H1 (cell line): ENCODE measurements around the gene SAP30. TPM values are rescaled to one million over a fixed set of nuclear protein-coding genes. Genes with fewer than 3 reads are reported as not detected.

Experiments
- ATF2 ChIP-seq: IDR thresholded peaks from 2 replicates; pipeline ENCODE4 v1.6.1; 2012; ENCODE audit warnings: low read length, inconsistent platforms
- CBX5 ChIP-seq: fragments of 300-800, 300-1000 bp; sonication (generic); IDR thresholded peaks from 2 replicates; pipeline ENCODE4 v1.7.1; 2016; ENCODE audit warnings: antibody characterized with exemption, low read length, low read depth
- PHF8 ChIP-seq: fragments of 200-600 bp; sonication (generic); conservative IDR thresholded peaks from 2 replicates; pipeline ENCODE4 v1.7.1; 2012; ENCODE audit warnings: low read depth, mild to moderate bottlenecking, inconsistent platforms, low read length, moderate library complexity
- POLR2AphosphoS5 ChIP-seq: IDR thresholded peaks from 2 replicates; pipeline ENCODE4 v1.6.1; 2011; ENCODE audit warnings: low read depth, low read length
- RNF2 ChIP-seq: fragments of 200-900, 300-1000 bp; sonication (generic); IDR thresholded peaks from 2 replicates; pipeline ENCODE4 v1.7.1; 2016; ENCODE audit warnings: borderline replicate concordance, low read depth, mild to moderate bottlenecking, antibody characterized with exemption, low read length; ENCODE audit not compliant: poor library complexity, severe bottlenecking; ENCODE audit errors: missing control alignments
- polyA plus RNA-seq, 7 experiments: library from polyadenylated mRNA; depleted of rRNA in 3 of 7; stranded (reverse) in 5 of 7; unstranded in 2 of 7; fragments of >200 nt in 5 of 7; fragments of 200-250 nt in 2 of 7; gene quantifications; 1 replicate in 5 of 7; 2 replicates in 1 of 7; 4 replicates in 1 of 7; pipeline versions ENCODE4 v1.2.1 to v1.2.3, GENCODE V29; 2011 to 2013; ENCODE audit warnings: missing spikeins in 2 of 7, mixed read lengths in 2 of 7
- total RNA-seq: library from RNA; stranded (reverse); fragmentation: NEBNext Ultra II Directional; extraction: Animal tissue kit (Norgen Biotek cat#: 25700); gene quantifications from 2 replicates; pipeline ENCODE4 v1.2.1, GENCODE V29; 2021

SAP30 gene
- total and polyA plus RNA-seq, 2 of the 8 experiments (the other 6 are each of a cell fraction or from before 2014, with no cell fraction given): 7.7 to 21.1 TPM

GRCh38 chr4:173403051-173403450 is 32.3 kb downstream of the SAP30 start (continued):
- no peak for TF ChIP-seq RNF2
- no peak for TF ChIP-seq ATF2
- TF ChIP-seq POLR2AphosphoS5: no peak
- no peak for TF ChIP-seq CBX5
- TF ChIP-seq PHF8: no peak
